Esophagus (tissue), 2 donors: ENCODE data around the gene CNOT10. TPM values are rescaled to one million over a fixed set of nuclear protein-coding genes. Genes with fewer than 3 reads are reported as not detected.
"Not testable (repeated sequence)": the region's sequence is repeated elsewhere in the genome, so short reads cannot be mapped to it uniquely, and the experiment has no call there.

Experiments
- H3K27ac ChIP-seq, 2 donors: one replicate each; pipeline ENCODE4 v1.5.1; 2013; ENCODE audit warnings: low read depth in 2 of 2, mild to moderate bottlenecking in 2 of 2, inconsistent platforms in 1 of 2, low read length in 1 of 2, moderate library complexity in 1 of 2
- H3K27me3 ChIP-seq, 2 donors: one replicate each; pipeline ENCODE4 v1.6.1; 2013; ENCODE audit warnings: low read length in 2 of 2, control low read depth in 1 of 2, mild to moderate bottlenecking in 1 of 2; ENCODE audit not compliant: insufficient read depth in 2 of 2, control insufficient read depth in 1 of 2
- H3K36me3 ChIP-seq, 2 donors: one replicate each; pipeline ENCODE4 v1.6.1; 2013; ENCODE audit warnings: low read length in 1 of 2; ENCODE audit not compliant: control insufficient read depth in 2 of 2, insufficient read depth in 2 of 2
- H3K4me1 ChIP-seq, 2 donors: one replicate each; pipeline ENCODE4 v1.6.1; 2013; ENCODE audit warnings: low read length in 1 of 2; ENCODE audit not compliant: control insufficient read depth in 2 of 2, insufficient read depth in 2 of 2
- H3K4me3 ChIP-seq, 2 donors: one replicate each; pipeline ENCODE4 v1.5.1; 2013; ENCODE audit warnings: low read length in 2 of 2, mild to moderate bottlenecking in 2 of 2, low read depth in 1 of 2, moderate library complexity in 1 of 2
- H3K9me3 ChIP-seq, 2 donors: one replicate each; pipeline ENCODE4 v1.6.1; 2013; ENCODE audit warnings: mild to moderate bottlenecking in 2 of 2, low read depth in 1 of 2, low read length in 1 of 2, moderate library complexity in 1 of 2; ENCODE audit not compliant: control insufficient read depth in 2 of 2, insufficient read depth in 1 of 2
- WGBS, 2 donors: extraction: QIAGEN DNeasy Blood & Tissue Kit; methylation state at CpG; one replicate each; pipeline ENCODE4 v1.1.7; 2013; 5-methylcytosine and 5-hydroxymethylcytosine counted together
- polyA plus RNA-seq, 2 donors: library from polyadenylated mRNA; stranded (reverse); fragments of 200-250 nt; gene quantifications; one replicate each; pipeline ENCODE4 v1.2.3, GENCODE V29; 2013
- donor health status: healthy with polysubstance abuse.
- donor health status: Bipolar disorder and iron deficiency.

The CNOT10 gene
- 10 to 100 TPM; 11.7 to 12.8 TPM for polyA plus RNA-seq

GRCh38 chr3:32684800-32685542 is at the start of gene CNOT10:
Gene CNOT10 (plus strand): TSS chr3:32685188. CDS start chr3:32685461, 273 bp downstream.
- H3K27ac ChIP-seq = peak within 1 kb of the TSS; percentile 88 to 94
- H3K4me3 ChIP-seq = peak within 1 kb of the TSS; percentile 91 to 97
- no peaks in the 10 kb centered on the region for H3K4me1 ChIP-seq
- no peaks in the 10 kb centered on the region for H3K27me3 ChIP-seq
- WGBS, 2 donors = 1% methylated on average over 60 of the region's 60 CpGs
- H3K36me3 ChIP-seq = no peaks in the 10 kb centered on the region
- H3K9me3 ChIP-seq = no peaks in the 10 kb centered on the region

- Histone ChIP-seq H3K9me3 (no peaks in the 10 kb centered on the region), H3K4me1 (no peaks in the 10 kb centered on the region), H3K36me3 (no peaks in the 10 kb centered on the region), H3K4me3 (no peak overlapping the region), H3K27ac (no peak overlapping the region), H3K27me3 (peaks cover 0 to 2% of the 10 kb centered on the region in 2 donors)
- WGBS, 2 donors = 59 to 73% methylated on average over 3 of the region's 3 CpGs
These were observed 44.0 kb upstream of the CNOT10 start for GRCh38 chr3:32640939-32641338.

GRCh38 chr3:32641356-32641755 is 43.6 kb upstream of the CNOT10 start:
- no peaks in the 10 kb centered on the region for H3K9me3 ChIP-seq
- WGBS, 2 donors = 57 to 79% methylated on average over 4 of the region's 4 CpGs
- H3K27ac ChIP-seq = no peak overlapping the region
- no peaks in the 10 kb centered on the region for H3K4me1 ChIP-seq
- H3K4me3 ChIP-seq = no peak overlapping the region
- no peaks in the 10 kb centered on the region for H3K36me3 ChIP-seq
- no peaks in the 10 kb centered on the region for H3K27me3 ChIP-seq

- Histone ChIP-seq H3K4me3 (no peak overlapping the region), H3K4me1 (no peaks in the 10 kb centered on the region), H3K9me3 (no peaks in the 10 kb centered on the region), H3K36me3 (no peaks in the 10 kb centered on the region), H3K27me3 (no peaks in the 10 kb centered on the region), H3K27ac (no peak overlapping the region)
- WGBS, 2 donors = 89 to 91% methylated on average over 4 of the region's 4 CpGs
These were observed 41.6 kb upstream of the CNOT10 start for GRCh38 chr3:32643354-32643753.

- no peak overlapping the region for H3K27ac ChIP-seq
- H3K4me3 ChIP-seq = no peak overlapping the region
- WGBS, 2 donors = 77 to 80% methylated on average over 4 of the region's 4 CpGs
- H3K4me1 ChIP-seq = no peaks in the 10 kb centered on the region
- no peaks in the 10 kb centered on the region for H3K27me3 ChIP-seq
- no peaks in the 10 kb centered on the region for H3K9me3 ChIP-seq
- no peaks in the 10 kb centered on the region for H3K36me3 ChIP-seq
These were observed 41.2 kb upstream of the CNOT10 start for GRCh38 chr3:32643816-32644215.

GRCh38 chr3:32644380-32644779 is 40.6 kb upstream of the CNOT10 start:
- H3K4me3 ChIP-seq = no peak overlapping the region
- H3K4me1 ChIP-seq = no peaks in the 10 kb centered on the region

GRCh38 chr3:32646761-32647160 is 38.2 kb upstream of the CNOT10 start:
- no peak overlapping the region for H3K4me3 ChIP-seq
- 32 to 40% methylated on average over 1 of the region's 1 CpG for WGBS, 2 donors
- no peaks in the 10 kb centered on the region for H3K27me3 ChIP-seq
- no peak overlapping the region for H3K27ac ChIP-seq
- no peaks in the 10 kb centered on the region for H3K36me3 ChIP-seq
- H3K9me3 ChIP-seq = no peaks in the 10 kb centered on the region
- H3K4me1 ChIP-seq = no peaks in the 10 kb centered on the region

More at GRCh38 chr3:32644380-32644779, 40.6 kb upstream of the CNOT10 start:
- no peaks in the 10 kb centered on the region for H3K27me3 ChIP-seq
- H3K36me3 ChIP-seq = no peaks in the 10 kb centered on the region
- no peak overlapping the region for H3K27ac ChIP-seq
- no peaks in the 10 kb centered on the region for H3K9me3 ChIP-seq

GRCh38 chr3:32652337-32653100 is 32.5 kb upstream of the CNOT10 start:
- H3K27me3 ChIP-seq, H3K4me1 ChIP-seq, H3K9me3 ChIP-seq, H3K36me3 ChIP-seq, H3K27ac ChIP-seq, H3K4me3 ChIP-seq: not testable (repeated sequence)
- WGBS, 2 donors = 87 to 90% methylated on average over 9 of the region's 9 CpGs

- H3K4me3 ChIP-seq = no peak overlapping the region
- H3K9me3 ChIP-seq = no peaks in the 10 kb centered on the region
- no peaks in the 10 kb centered on the region for H3K36me3 ChIP-seq
- WGBS, 2 donors = 68 to 71% methylated on average over 3 of the region's 3 CpGs
- H3K27me3 ChIP-seq = peaks cover 0 to 2% of the 10 kb centered on the region in 2 donors
- H3K27ac ChIP-seq = no peak overlapping the region
- no peaks in the 10 kb centered on the region for H3K4me1 ChIP-seq
These were observed 29.8 kb upstream of the CNOT10 start for GRCh38 chr3:32655167-32655566.
